GM19455 (cell line): ENCODE data around the gene PCMTD2.
A peak's percentile ranks its signal among the peaks of the same experiment; 100 is the strongest.

Experiments
- ATAC-seq: cut with Tn5 transposase; IDR thresholded peaks from one replicate; pipeline ENCODE4 v1.9.1; 2021; ENCODE audit not compliant: unreplicated experiment

PCMTD2 gene

GRCh38 chr20:64255361-64256281 is at the start of gene PCMTD2:
TSS of gene PCMTD2 (plus strand) at chr20:64255748. CDS start at chr20:64259966, 4,218 bp downstream.
- peak; percentile 66 for ATAC-seq

GRCh38 chr20:64206614-64207013 is 48.9 kb upstream of the PCMTD2 start:
- no peak for ATAC-seq

- ATAC-seq: no peak
Measured at GRCh38 chr20:64207641-64208590, 47.6 kb upstream of the PCMTD2 start.

GRCh38 chr20:64209148-64209547 is 46.4 kb upstream of the PCMTD2 start:
- ATAC-seq: no peak

- no peak for ATAC-seq
Measured at GRCh38 chr20:64210656-64211369, 44.7 kb upstream of the PCMTD2 start.

- ATAC-seq: no peak
Measured at GRCh38 chr20:64211874-64212658, 43.5 kb upstream of the PCMTD2 start.

- ATAC-seq: no peak
Measured at GRCh38 chr20:64212755-64213154, 42.8 kb upstream of the PCMTD2 start.

GRCh38 chr20:64214113-64214512 is 41.4 kb upstream of the PCMTD2 start:
- no peak for ATAC-seq

- no peak for ATAC-seq
Measured at GRCh38 chr20:64214952-64215351, 40.6 kb upstream of the PCMTD2 start.

- no peak for ATAC-seq
Measured at GRCh38 chr20:64216036-64216435, 39.5 kb upstream of the PCMTD2 start.

GRCh38 chr20:64216910-64217309 is 38.6 kb upstream of the PCMTD2 start:
- ATAC-seq: no peak

GRCh38 chr20:64217539-64218221 is 37.9 kb upstream of the PCMTD2 start:
- ATAC-seq: no peak

GRCh38 chr20:64219202-64219601 is 36.3 kb upstream of the PCMTD2 start:
- ATAC-seq: no peak

GRCh38 chr20:64219730-64220129 is 35.8 kb upstream of the PCMTD2 start:
- ATAC-seq: no peak

- no peak for ATAC-seq
Measured at GRCh38 chr20:64220420-64220819, 35.1 kb upstream of the PCMTD2 start.

- ATAC-seq: no peak
Measured at GRCh38 chr20:64220891-64221527, 34.5 kb upstream of the PCMTD2 start.

- ATAC-seq: no peak
Measured at GRCh38 chr20:64222291-64222735, 33.2 kb upstream of the PCMTD2 start.

GRCh38 chr20:64222851-64223525 is 32.6 kb upstream of the PCMTD2 start:
- no peak for ATAC-seq
